Hepatocyte (in vitro differentiated cells): ENCODE results near the gene CLEC16A.

Experiments
- CTCF ChIP-seq: fragments of 200-600 bp; sonication (generic); IDR thresholded peaks from 2 replicates; pipeline ENCODE4 v1.5.1; 2016; ENCODE audit warnings: antibody characterized with exemption, mild to moderate bottlenecking; ENCODE audit not compliant: poor library complexity
- EZH2phosphoT487 ChIP-seq: fragments of 200-600 bp; sonication (generic); IDR thresholded peaks from one replicate; pipeline ENCODE4 v1.6.1; 2018; ENCODE audit warnings: antibody characterized with exemption, mild to moderate bottlenecking, low read depth, moderate library complexity; ENCODE audit not compliant: unreplicated experiment, severe bottlenecking

DNA sequence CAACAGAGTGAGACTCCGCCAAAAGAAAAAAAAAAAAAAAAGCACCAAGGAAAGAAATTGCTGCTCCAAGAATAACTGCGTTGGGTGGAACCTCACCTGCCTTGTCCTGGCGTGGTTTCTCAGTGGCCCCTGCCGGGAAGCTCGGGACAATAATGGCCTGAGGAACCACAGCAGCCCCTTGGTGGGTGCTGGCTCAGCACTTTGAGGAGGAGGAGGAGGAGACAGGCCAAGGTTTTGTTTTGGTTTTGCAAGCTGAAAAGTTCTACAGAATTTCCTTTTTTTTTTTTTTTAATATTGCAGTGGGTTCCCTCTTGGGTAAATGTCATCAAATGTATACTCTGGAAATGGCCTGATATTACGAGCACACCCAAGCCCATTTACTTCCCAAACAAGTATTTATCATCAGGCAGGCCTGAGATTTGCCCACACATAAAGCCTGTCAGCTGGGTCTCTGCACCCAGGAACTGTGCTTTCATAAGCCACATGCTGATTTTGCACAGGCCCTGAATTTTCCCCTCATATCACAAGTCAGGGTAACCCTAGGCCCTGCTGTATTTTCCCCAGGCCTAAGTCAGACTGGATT, 233.3 kb downstream of the CLEC16A start:
- TF ChIP-seq CTCF, result no peak
- TF ChIP-seq EZH2phosphoT487, result no peak
